Measurements from ENCODE around the gene ADAMTS10.

The ADAMTS10 gene

GRCh38 chr19:8611391-8611876 is 919 bp upstream of the ADAMTS10 start:
- no peak overlapping the region for H3K27ac ChIP-seq (ENCODE audit: low read depth, low read length)
- no peaks in the 10 kb centered on the region for H3K36me3 ChIP-seq (ENCODE audit: control insufficient read depth, low read length)
- H3K79me2 ChIP-seq (ENCODE audit: control insufficient read depth, low read length): no peaks in the 10 kb centered on the region
- H3K27me3 ChIP-seq (ENCODE audit: control insufficient read depth, low read length): peaks cover 6% of the 10 kb centered on the region; the same call in 1 of the 2 replicates
- no peaks in the 10 kb centered on the region for H3K9me2 ChIP-seq (replicated peaks; ENCODE audit: control insufficient read depth, low read length)
- no peaks in the 10 kb centered on the region for H4K20me1 ChIP-seq (ENCODE audit: control insufficient read depth, insufficient read depth, low read depth, low read length)
- no peaks in the 10 kb centered on the region for H3F3A ChIP-seq (ENCODE audit: control insufficient read depth, insufficient read depth)
- H3K9me3 ChIP-seq (ENCODE audit: control insufficient read depth, insufficient read depth, low read length): no peaks in the 10 kb centered on the region
- no peak overlapping the region for H3K4me3 ChIP-seq (ENCODE audit: low read length)
- TF ChIP-seq, protein P1, sequence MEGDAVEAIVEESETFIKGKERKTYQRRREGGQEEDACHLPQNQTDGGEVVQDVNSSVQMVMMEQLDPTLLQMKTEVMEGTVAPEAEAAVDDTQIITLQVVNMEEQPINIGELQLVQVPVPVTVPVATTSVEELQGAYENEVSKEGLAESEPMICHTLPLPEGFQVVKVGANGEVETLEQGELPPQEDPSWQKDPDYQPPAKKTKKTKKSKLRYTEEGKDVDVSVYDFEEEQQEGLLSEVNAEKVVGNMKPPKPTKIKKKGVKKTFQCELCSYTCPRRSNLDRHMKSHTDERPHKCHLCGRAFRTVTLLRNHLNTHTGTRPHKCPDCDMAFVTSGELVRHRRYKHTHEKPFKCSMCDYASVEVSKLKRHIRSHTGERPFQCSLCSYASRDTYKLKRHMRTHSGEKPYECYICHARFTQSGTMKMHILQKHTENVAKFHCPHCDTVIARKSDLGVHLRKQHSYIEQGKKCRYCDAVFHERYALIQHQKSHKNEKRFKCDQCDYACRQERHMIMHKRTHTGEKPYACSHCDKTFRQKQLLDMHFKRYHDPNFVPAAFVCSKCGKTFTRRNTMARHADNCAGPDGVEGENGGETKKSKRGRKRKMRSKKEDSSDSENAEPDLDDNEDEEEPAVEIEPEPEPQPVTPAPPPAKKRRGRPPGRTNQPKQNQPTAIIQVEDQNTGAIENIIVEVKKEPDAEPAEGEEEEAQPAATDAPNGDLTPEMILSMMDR (IDR thresholded peaks at IDR 0.05; ENCODE audit: low read depth, low read length, poor library complexity, severe bottlenecking): no peak
- TF ChIP-seq EZH2phosphoT487 (IDR thresholded peaks at IDR 0.05; ENCODE audit: borderline replicate concordance, low read length): no peak
- H3K4me2 ChIP-seq (ENCODE audit: low read length): no peak overlapping the region
- H3K4me1 ChIP-seq (ENCODE audit: control insufficient read depth, low read length): no peaks in the 10 kb centered on the region

GRCh38 chr19:8610936-8611300 is 403 bp upstream of the ADAMTS10 start:
- H3K4me3 ChIP-seq (ENCODE audit: low read length): no peak overlapping the region
- no peak for TF ChIP-seq EZH2phosphoT487 (IDR thresholded peaks at IDR 0.05; ENCODE audit: borderline replicate concordance, low read length)
- TF ChIP-seq, protein P1 (IDR thresholded peaks at IDR 0.05; ENCODE audit: low read depth, low read length, poor library complexity, severe bottlenecking): no peak
- H3K9me3 ChIP-seq (ENCODE audit: control insufficient read depth, insufficient read depth, low read length): no peaks in the 10 kb centered on the region
- no peaks in the 10 kb centered on the region for H3F3A ChIP-seq (ENCODE audit: control insufficient read depth, insufficient read depth)
- no peaks in the 10 kb centered on the region for H3K9me2 ChIP-seq (replicated peaks; ENCODE audit: control insufficient read depth, low read length)
- H3K27ac ChIP-seq (ENCODE audit: low read depth, low read length): no peak overlapping the region
- H3K4me1 ChIP-seq (ENCODE audit: control insufficient read depth, low read length): no peaks in the 10 kb centered on the region
- H3K27me3 ChIP-seq (ENCODE audit: control insufficient read depth, low read length): peaks cover 6% of the 10 kb centered on the region; the same call in 1 of the 2 replicates
- H3K79me2 ChIP-seq (ENCODE audit: control insufficient read depth, low read length): no peaks in the 10 kb centered on the region
- H3K36me3 ChIP-seq (ENCODE audit: control insufficient read depth, low read length): no peaks in the 10 kb centered on the region
- H3K4me2 ChIP-seq (ENCODE audit: low read length): no peak overlapping the region
- no peaks in the 10 kb centered on the region for H4K20me1 ChIP-seq (ENCODE audit: control insufficient read depth, insufficient read depth, low read depth, low read length)

GRCh38 chr19:8609279-8610040 is 1.1 kb downstream of the ADAMTS10 start:
- H3K9me3 ChIP-seq (ENCODE audit: control insufficient read depth, insufficient read depth, low read length): peaks cover 4% of the 10 kb centered on the region; the same call in 1 of the 2 replicates
- H3K79me2 ChIP-seq (ENCODE audit: control insufficient read depth, low read length): no peaks in the 10 kb centered on the region
- no peaks in the 10 kb centered on the region for H3F3A ChIP-seq (ENCODE audit: control insufficient read depth, insufficient read depth)
- no peaks in the 10 kb centered on the region for H3K4me1 ChIP-seq (ENCODE audit: control insufficient read depth, low read length)
- peak overlapping the region; percentile 46; the same call in 1 of the 2 replicates for H3K4me2 ChIP-seq (ENCODE audit: low read length)
- no peak for TF ChIP-seq EZH2phosphoT487 (IDR thresholded peaks at IDR 0.05; ENCODE audit: borderline replicate concordance, low read length)
- TF ChIP-seq, protein P1 (IDR thresholded peaks at IDR 0.05; ENCODE audit: low read depth, low read length, poor library complexity, severe bottlenecking): no peak
- no peak overlapping the region for H3K27ac ChIP-seq (ENCODE audit: low read depth, low read length)
- H3K4me3 ChIP-seq (ENCODE audit: low read length): peak overlapping the region; percentile 48; the same call in 1 of the 2 replicates
- H4K20me1 ChIP-seq (ENCODE audit: control insufficient read depth, insufficient read depth, low read depth, low read length): no peaks in the 10 kb centered on the region
- peaks cover 6% of the 10 kb centered on the region; the same call in 1 of the 2 replicates for H3K27me3 ChIP-seq (ENCODE audit: control insufficient read depth, low read length)
- no peaks in the 10 kb centered on the region for H3K36me3 ChIP-seq (ENCODE audit: control insufficient read depth, low read length)
- no peaks in the 10 kb centered on the region for H3K9me2 ChIP-seq (replicated peaks; ENCODE audit: control insufficient read depth, low read length)

All from DOHH2 (cell line).